NCI-H446 treated with DMSO at 0.1 percent for 48 hours (cell line): Measurements from ENCODE around the gene LAMTOR4.
A peak's percentile ranks its signal among the peaks of the same experiment; 100 is the strongest.

Source experiments
- DNase-seq: peaks from one replicate; lab custom pipeline; 2025; lab: John Stamatoyannopoulos, UW

The LAMTOR4 gene

DNA sequence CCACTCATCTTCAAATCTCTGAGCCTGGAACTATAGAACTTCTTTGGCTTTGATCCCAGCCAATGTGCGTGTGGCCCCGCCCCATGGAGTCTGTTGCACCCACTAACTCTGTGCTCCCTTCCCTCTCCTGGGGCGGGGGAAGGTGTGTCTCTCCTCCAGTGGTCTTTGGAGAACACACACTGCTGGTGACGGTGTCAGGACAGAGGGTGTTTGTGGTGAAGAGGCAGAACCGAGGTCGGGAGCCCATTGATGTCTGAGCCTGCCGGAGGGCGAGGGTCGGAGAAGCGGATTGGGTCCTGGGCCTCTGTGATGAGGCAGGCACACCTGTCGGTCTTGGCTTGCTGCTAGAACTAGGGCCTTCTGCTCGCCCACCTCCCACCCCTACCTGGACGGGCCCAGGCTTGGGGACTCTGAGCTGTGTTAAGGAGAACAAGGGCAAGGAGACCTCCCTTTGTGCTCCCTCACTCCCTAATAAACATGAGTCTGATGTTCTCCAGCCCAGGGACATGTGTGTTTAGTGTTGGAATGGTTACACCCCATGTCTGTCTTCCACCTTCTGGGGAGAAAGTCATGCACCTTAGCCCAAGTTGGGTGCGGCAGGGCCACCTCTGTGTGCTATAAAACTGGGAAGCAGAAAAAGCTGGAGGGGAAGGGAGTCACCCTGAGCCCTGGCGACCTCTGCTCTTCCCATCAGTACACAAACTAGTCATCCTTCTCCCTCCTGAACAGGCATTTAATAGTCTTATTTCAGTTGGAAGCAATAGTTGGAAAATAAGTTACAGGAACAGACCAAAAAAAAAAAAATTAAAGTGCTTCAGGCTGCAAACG, 5.2 kb downstream of the LAMTOR4 start:
- DNase-seq, result no peak

- no peak for DNase-seq
Observed at GRCh38 chr7:100154651-100155491, 6.2 kb downstream of the LAMTOR4 start.

GRCh38 chr7:100155553-100156317, 7.0 kb downstream of the LAMTOR4 start:
- DNase-seq, result no peak

- DNase-seq, result no peak
Observed at GRCh38 chr7:100156331-100157068, 7.8 kb downstream of the LAMTOR4 start.

- DNase-seq, result no peak
Observed at GRCh38 chr7:100157069-100157333, 8.3 kb downstream of the LAMTOR4 start.

- no peak for DNase-seq
Observed at GRCh38 chr7:100157334-100158228, 8.9 kb downstream of the LAMTOR4 start.

- peak; percentile 44 for DNase-seq
Observed at GRCh38 chr7:100158229-100159098, 9.7 kb downstream of the LAMTOR4 start, which contains the start of gene TRAPPC14. Gene TRAPPC14, minus strand, starts transcription at chr7:100158723. Its CDS starts 224 bp downstream, at chr7:100158499.

DNA sequence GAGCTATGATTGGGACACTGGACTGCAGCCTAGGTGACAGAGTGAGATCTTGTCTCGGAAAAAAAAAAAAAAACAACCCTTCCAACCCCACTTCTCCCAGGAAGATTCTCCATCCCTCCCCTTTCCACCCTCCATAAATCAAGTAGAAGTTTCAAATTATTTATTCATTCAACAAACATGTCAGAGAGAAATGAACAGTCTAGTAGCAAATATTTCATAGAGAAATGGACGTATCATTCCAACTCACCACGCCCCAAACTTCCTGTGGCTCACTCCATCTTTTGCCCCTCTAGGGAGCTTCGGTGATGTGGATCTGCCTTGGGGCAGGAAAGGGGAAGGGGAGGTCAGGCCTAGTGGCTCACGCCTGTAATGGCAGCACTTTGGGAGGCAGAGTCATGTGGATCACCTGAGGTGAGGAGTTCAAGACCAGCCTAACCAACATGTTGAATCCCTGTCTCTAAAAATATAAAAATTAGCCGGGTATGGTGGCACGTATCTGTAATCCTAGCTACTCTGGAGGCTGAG, 10.4 kb downstream of the LAMTOR4 start:
- no peak for DNase-seq

DNA sequence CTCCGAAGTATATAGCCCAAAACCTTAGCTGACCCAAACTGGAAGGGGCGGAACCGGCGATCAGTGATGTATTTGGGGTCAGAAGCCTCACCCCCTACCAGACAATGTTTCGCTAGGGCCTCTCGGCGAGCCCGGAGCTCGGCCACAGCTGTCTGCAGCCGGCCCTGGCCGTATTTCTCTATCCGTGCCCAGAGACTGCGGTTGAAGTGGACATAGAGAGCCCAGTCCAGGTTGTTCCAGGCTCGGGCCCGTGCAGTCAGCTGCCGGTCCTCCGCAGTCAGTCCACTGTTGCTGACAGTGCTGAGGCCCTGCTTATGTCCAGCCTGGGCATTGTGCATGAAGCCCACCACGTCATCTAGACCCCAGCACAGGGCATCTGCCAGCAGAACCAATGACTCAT, 11.3 kb downstream of the LAMTOR4 start:
- no peak for DNase-seq

DNA sequence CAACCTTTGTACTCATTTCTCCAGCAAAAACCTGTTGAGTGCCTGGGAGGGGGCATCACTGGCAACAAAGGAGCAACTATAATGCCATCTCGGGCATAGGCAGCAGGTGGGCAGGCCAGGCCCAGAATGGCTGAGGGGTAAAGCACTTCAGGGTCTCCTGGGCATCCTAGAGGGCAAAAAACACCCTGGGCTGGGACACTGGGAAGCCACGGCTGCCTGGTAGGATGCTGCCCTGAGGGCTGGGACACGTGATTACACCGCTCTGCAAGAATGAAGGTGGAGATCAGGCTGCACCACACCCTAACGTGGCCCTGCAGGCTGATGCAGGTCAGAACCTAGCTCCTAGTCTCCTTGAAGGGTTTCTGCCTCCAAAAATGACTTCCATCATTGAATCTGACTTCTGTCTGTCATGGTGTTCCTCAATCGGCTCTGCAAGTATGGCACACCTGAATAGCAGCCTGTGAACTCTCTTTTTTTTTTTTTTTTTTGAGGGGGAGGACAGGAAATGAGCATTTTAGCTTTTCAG, 14.4 kb downstream of the LAMTOR4 start:
- no peak for DNase-seq

DNA sequence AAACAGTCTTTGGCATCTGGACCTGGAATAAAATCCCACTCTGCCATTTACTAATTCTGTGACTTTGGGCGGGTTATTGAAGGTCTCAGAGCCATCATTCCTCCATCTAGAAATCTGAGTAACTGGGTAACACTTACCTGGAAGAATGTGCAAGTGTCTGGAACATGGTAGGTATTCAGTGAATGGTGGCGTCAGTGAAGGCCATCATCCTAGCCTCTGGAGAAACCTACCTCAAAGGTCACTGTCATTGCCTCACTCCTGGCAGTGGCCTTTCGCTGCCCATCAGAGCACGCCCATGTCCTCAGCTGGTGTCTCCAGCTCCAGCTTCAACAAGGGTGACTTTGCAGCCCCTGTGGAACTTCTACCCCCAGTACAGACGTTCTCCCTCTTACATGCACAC, 15.2 kb downstream of the LAMTOR4 start:
- DNase-seq, result no peak

GRCh38 chr7:100166317-100166940, 17.7 kb downstream of the LAMTOR4 start:
- no peak for DNase-seq

GRCh38 chr7:100166970-100167911, 18.5 kb downstream of the LAMTOR4 start:
- DNase-seq, result no peak

- no peak for DNase-seq
Observed at GRCh38 chr7:100167912-100168323, 19.2 kb downstream of the LAMTOR4 start.

DNA sequence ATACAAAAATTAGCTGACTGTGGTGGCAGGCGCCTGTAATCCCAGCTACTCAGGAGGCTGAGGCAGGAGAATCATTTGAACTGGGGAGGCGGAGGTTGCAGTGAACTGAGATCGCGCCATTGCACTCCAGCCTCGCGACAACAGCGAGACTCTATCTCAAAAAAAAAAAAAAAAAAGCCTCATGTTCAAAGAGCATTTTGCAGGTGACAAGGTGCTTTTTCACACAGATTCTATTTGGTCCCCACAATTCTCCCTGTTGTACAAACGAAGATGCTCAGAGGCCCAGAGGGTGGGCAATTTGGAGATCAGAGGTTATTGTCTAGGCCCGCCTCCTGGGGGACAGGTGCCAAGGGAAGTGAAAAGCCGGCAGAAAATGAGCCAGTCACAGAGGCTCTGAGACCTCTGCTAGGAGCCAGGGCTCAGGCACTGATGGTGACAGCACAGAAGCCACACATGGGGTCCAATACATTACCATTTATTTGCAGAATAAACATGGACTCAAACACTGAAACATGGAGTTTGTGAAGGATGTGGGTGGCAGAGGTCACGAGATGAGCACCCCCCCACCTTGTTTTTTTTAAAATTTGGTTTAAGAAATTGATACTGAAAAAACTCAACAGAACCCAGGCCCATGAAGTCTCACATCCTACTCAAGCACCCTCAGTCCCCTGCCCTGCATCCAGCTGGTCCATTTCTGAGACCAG, 20.6 kb downstream of the LAMTOR4 start:
- no peak for DNase-seq

- no peak for DNase-seq
Observed at GRCh38 chr7:100170101-100170897, 21.6 kb downstream of the LAMTOR4 start.
